ENCODE data around the gene MAU2. TPM values are rescaled to one million over a fixed set of nuclear protein-coding genes. Genes with fewer than 3 reads are reported as not detected.

MAU2 gene
- polyA plus RNA-seq, 1 experiment: 14.7 TPM

GRCh38 chr19:19355606-19356139 lies 35.0 kb downstream of the MAU2 start:
- Histone ChIP-seq H3K4me3 (ENCODE audit: low read depth, low read length) (no peak overlapping the region), H3K27ac (ENCODE audit: low read depth, low read length) (no peak overlapping the region), H3K27me3 (ENCODE audit: control insufficient read depth, insufficient read depth, low read length) (no peaks in the 10 kb centered on the region), H3K9me3 (ENCODE audit: control insufficient read depth, insufficient read depth, low read length) (no peaks in the 10 kb centered on the region)
- ChIA-PET POLR2A (no interaction called here), CTCF (no interaction called here)
- no peak for TF ChIP-seq CTCF (IDR thresholded peaks at IDR 0.05; ENCODE audit: low read depth, low read length)
- no peak for DNase-seq (ENCODE audit: low read depth, low spot score)

GRCh38 chr19:19356500-19356899 lies 35.9 kb downstream of the MAU2 start:
- H3K9me3 ChIP-seq (ENCODE audit: control insufficient read depth, insufficient read depth, low read length): no peaks in the 10 kb centered on the region
- H3K27me3 ChIP-seq (ENCODE audit: control insufficient read depth, insufficient read depth, low read length): no peaks in the 10 kb centered on the region
- no peak overlapping the region for H3K27ac ChIP-seq (ENCODE audit: low read depth, low read length)
- no peak for DNase-seq (ENCODE audit: low read depth, low spot score)
- ChIA-PET POLR2A (no interaction called here), CTCF (interaction anchor here (2.5 kb wide), 1 partner anchor 134 kb away, joined by 9 read pairs; no protein-coding TSS in a partner anchor)
- no peak overlapping the region for H3K4me3 ChIP-seq (ENCODE audit: low read depth, low read length)
- no peak for TF ChIP-seq CTCF (IDR thresholded peaks at IDR 0.05; ENCODE audit: low read depth, low read length)

GRCh38 chr19:19356901-19357566 lies 36.4 kb downstream of the MAU2 start:
- Histone ChIP-seq H3K9me3 (ENCODE audit: control insufficient read depth, insufficient read depth, low read length) (no peaks in the 10 kb centered on the region), H3K4me3 (ENCODE audit: low read depth, low read length) (no peak overlapping the region), H3K27me3 (ENCODE audit: control insufficient read depth, insufficient read depth, low read length) (no peaks in the 10 kb centered on the region), H3K27ac (ENCODE audit: low read depth, low read length) (no peak overlapping the region)
- DNase-seq (ENCODE audit: low read depth, low spot score): no peak
- ChIA-PET POLR2A (interaction anchor here (0.7 kb wide), 1 partner anchor 33 kb away, joined by 3 read pairs; no protein-coding TSS in a partner anchor), CTCF (interaction anchor here (0.7 to 2.5 kb wide), 3 partner anchors 14 to 133 kb away, joined by 3 to 11 read pairs (median 9); no protein-coding TSS in a partner anchor)
- TF ChIP-seq CTCF (IDR thresholded peaks at IDR 0.05; ENCODE audit: low read depth, low read length): no peak

- ChIA-PET CTCF (interaction anchor here (0.6 to 9.8 kb wide), 3 partner anchors 9 to 677 kb away, joined by 3 to 147 read pairs (median 3); no protein-coding TSS in a partner anchor), POLR2A (no interaction called here)
- Histone ChIP-seq H3K27ac (ENCODE audit: low read depth, low read length) (no peak overlapping the region), H3K9me3 (ENCODE audit: control insufficient read depth, insufficient read depth, low read length) (no peaks in the 10 kb centered on the region), H3K4me3 (ENCODE audit: low read depth, low read length) (no peak overlapping the region), H3K27me3 (ENCODE audit: control insufficient read depth, insufficient read depth, low read length) (no peaks in the 10 kb centered on the region)
- peak; percentile 77 for TF ChIP-seq CTCF (IDR thresholded peaks at IDR 0.05; ENCODE audit: low read depth, low read length)
- DNase-seq (ENCODE audit: low read depth, low spot score): peak; percentile 58
Observed at GRCh38 chr19:19361075-19361594, 40.5 kb downstream of the MAU2 start.

- ChIA-PET POLR2A (no interaction called here), CTCF (interaction anchor here (0.6 to 9.8 kb wide), 5 partner anchors 10 to 129 kb away, joined by 3 to 147 read pairs (median 3); no protein-coding TSS in a partner anchor)
- DNase-seq (ENCODE audit: low read depth, low spot score): no peak
- Histone ChIP-seq H3K27ac (ENCODE audit: low read depth, low read length) (no peak overlapping the region), H3K27me3 (ENCODE audit: control insufficient read depth, insufficient read depth, low read length) (no peaks in the 10 kb centered on the region), H3K4me3 (ENCODE audit: low read depth, low read length) (no peak overlapping the region), H3K9me3 (ENCODE audit: control insufficient read depth, insufficient read depth, low read length) (no peaks in the 10 kb centered on the region; the same call in 1 of the 2 replicates)
- TF ChIP-seq CTCF (IDR thresholded peaks at IDR 0.05; ENCODE audit: low read depth, low read length): no peak
Observed at GRCh38 chr19:19362075-19362474, 41.4 kb downstream of the MAU2 start.

All from AG04450 (cell line).